B cell (primary cell): ENCODE data around the gene KRTAP9-2. TPM values are rescaled to one million over a fixed set of nuclear protein-coding genes. Genes with fewer than 3 reads are reported as not detected.

Experiments
- ATAC-seq: fragments of 200-7000 bp; cut with Tn5 transposase; one replicate; pipeline ENCODE4 v1.10.0; 2021; ENCODE audit warnings: low read depth, mild to moderate bottlenecking, moderate number of reproducible peaks, moderate library complexity
- CTCF ChIA-PET: fragments of 350-600 bp; sonication (Branson Sonifier 250); formaldehyde crosslinking; loops from one replicate; lab custom pipeline; 2021; ENCODE audit warnings: antibody characterized with exemption, inconsistent platforms; lab: Charles Lee
- POLR2A ChIA-PET: fragments of 350-600 bp; sonication (Branson Sonifier 250); formaldehyde crosslinking; loops from one replicate; lab custom pipeline; 2021; ENCODE audit warnings: antibody characterized with exemption; lab: Charles Lee
- DNase-seq: peaks from one replicate; pipeline ENCODE4 v3.0.0; 2013
- H2AFZ ChIP-seq: 2 replicates; pipeline ENCODE4 v1.6.1; 2012; ENCODE audit warnings: mild to moderate bottlenecking, low read depth, low read length; ENCODE audit not compliant: insufficient read depth, poor library complexity, severe bottlenecking
- H3K27ac ChIP-seq, 2 donors: 1 replicate in 1 of 2; 2 replicates in 1 of 2; pipeline ENCODE4 v1.5.1; 2012 to 2013; ENCODE audit warnings: low read length in 2 of 2, mild to moderate bottlenecking in 2 of 2, moderate library complexity in 1 of 2
- H3K27me3 ChIP-seq, 4 experiments: fragments of 200-600 bp in 1 of 4; sonication (generic) in 1 of 4; replicated peaks in 1 of 4; 1 replicate in 2 of 4; 2 replicates in 2 of 4; pipeline versions ENCODE4 v1.6.1 to v1.7.0; 2013 to 2016; ENCODE audit warnings: low read length in 3 of 4, mild to moderate bottlenecking in 2 of 4, mixed read lengths in 1 of 4, moderate library complexity in 1 of 4; ENCODE audit not compliant: insufficient read depth in 4 of 4, control insufficient read depth in 3 of 4; ENCODE audit errors: control extremely low read depth in 1 of 4
- H3K36me3 ChIP-seq, 2 experiments: replicated peaks in 1 of 2; 1 replicate in 1 of 2; 2 replicates in 1 of 2; pipeline versions ENCODE4 v1.6.1 to v1.7.1; 2013; ENCODE audit warnings: low read length in 1 of 2; ENCODE audit not compliant: insufficient read depth in 2 of 2, control insufficient read depth in 1 of 2; ENCODE audit errors: control extremely low read depth in 1 of 2, extremely low read depth in 1 of 2
- H3K4me1 ChIP-seq, 2 donors: fragments of 200-600 bp in 1 of 2; sonication (generic) in 1 of 2; 1 replicate in 1 of 2; 2 replicates in 1 of 2; pipeline versions ENCODE4 v1.5.1 to v1.6.1; 2013 to 2017; ENCODE audit warnings: low read length in 2 of 2; ENCODE audit not compliant: control insufficient read depth in 2 of 2, insufficient read depth in 2 of 2
- H3K4me2 ChIP-seq: replicated peaks from 2 replicates; pipeline ENCODE3; 2012; ENCODE audit warnings: mild to moderate bottlenecking, low read depth, low read length; ENCODE audit not compliant: poor library complexity, severe bottlenecking
- H3K4me3 ChIP-seq, 5 experiments: fragments of 200-600 bp in 1 of 5; sonication (generic) in 1 of 5; 1 replicate in 3 of 5; 2 replicates in 2 of 5; pipeline versions ENCODE4 v1.5.1 to v1.7.0; 2011 to 2016; ENCODE audit warnings: low read length in 4 of 5, mild to moderate bottlenecking in 4 of 5, low read depth in 2 of 5, control low read depth in 1 of 5, moderate library complexity in 1 of 5; ENCODE audit not compliant: insufficient read depth in 1 of 5; ENCODE audit errors: control extremely low read depth in 1 of 5, extremely low read depth in 1 of 5
- H3K79me2 ChIP-seq: fragments of 200-600 bp; sonication (generic); one replicate; pipeline ENCODE4 v1.6.0; 2016; ENCODE audit warnings: low read length; ENCODE audit not compliant: control insufficient read depth, insufficient read depth
- H3K9ac ChIP-seq: fragments of 200-600 bp; sonication (generic); 2 replicates; pipeline ENCODE4 v1.6.1; 2017; ENCODE audit warnings: mild to moderate bottlenecking, low read length, moderate library complexity
- H3K9me3 ChIP-seq, 3 donors: one replicate each; pipeline versions ENCODE4 v1.6.1 to v1.7.1; 2013; ENCODE audit warnings: low read length in 2 of 3; ENCODE audit not compliant: control insufficient read depth in 2 of 3, insufficient read depth in 1 of 3; ENCODE audit errors: control extremely low read depth in 1 of 3
- H4K20me1 ChIP-seq: 2 replicates; pipeline ENCODE4 v1.6.0; 2012; ENCODE audit warnings: mild to moderate bottlenecking, low read length; ENCODE audit not compliant: insufficient read depth, control insufficient read depth, poor library complexity, severe bottlenecking
- H3K27ac Mint-ChIP-seq: one replicate; pipeline ENCODE4 v1.8.0; 2021; ENCODE audit warnings: mixed read lengths
- H3K27me3 Mint-ChIP-seq: one replicate; pipeline ENCODE4 v1.8.0; 2021; ENCODE audit warnings: mixed read lengths
- H3K4me1 Mint-ChIP-seq: one replicate; pipeline ENCODE4 v1.8.0; 2021; ENCODE audit warnings: mixed read lengths
- H3K4me3 Mint-ChIP-seq: one replicate; pipeline ENCODE4 v1.8.0; 2021; ENCODE audit warnings: mixed read lengths
- H3K9me3 Mint-ChIP-seq: one replicate; pipeline ENCODE4 v1.8.0; 2022; ENCODE audit warnings: mixed read lengths; ENCODE audit not compliant: insufficient read depth
- EZH2 ChIP-seq: IDR thresholded peaks from 2 replicates; pipeline ENCODE4 v1.6.1; 2012; ENCODE audit warnings: borderline replicate concordance, low read depth, mild to moderate bottlenecking, moderate library complexity, low read length; ENCODE audit not compliant: insufficient read depth, poor library complexity, severe bottlenecking
- WGBS: methylation state at CpG from one replicate; pipeline ENCODE4 v1.1.5; 2013; ENCODE audit warnings: missing lambda C conversion rate; ENCODE audit not compliant: insufficient coverage; 5-methylcytosine and 5-hydroxymethylcytosine counted together
- intact Hi-C: fragments of 100-400 bp; cut with micrococcal nuclease; formaldehyde crosslinking; loops from one replicate; pipeline ENCODE4 v1.10.0; 2022
- polyA plus RNA-seq: library from polyadenylated mRNA; depleted of rRNA; stranded (reverse); fragments of >200 nt; gene quantifications from 2 replicates; pipeline ENCODE4 v1.2.3, GENCODE V29; 2012
- total RNA-seq, 2 donors: library from RNA; stranded (reverse); fragments of 120-200 nt in 1 of 2; gene quantifications; 1 replicate in 1 of 2; 2 replicates in 1 of 2; pipeline versions ENCODE4 v1.2.3 to v1.2.4, GENCODE V29; 2013 to 2022
- TF ChIP-seq, protein P1 (sequence below): fragments of 200-600 bp; IDR thresholded peaks from one replicate; pipeline ENCODE4 v1.8.0; 2022; ENCODE audit warnings: antibody characterized with exemption, mild to moderate bottlenecking

Gene KRTAP9-2
- total and polyA plus RNA-seq, 2 donors (not counting 1 experiment from before 2014, with no cell fraction given), result not detected

DNA sequence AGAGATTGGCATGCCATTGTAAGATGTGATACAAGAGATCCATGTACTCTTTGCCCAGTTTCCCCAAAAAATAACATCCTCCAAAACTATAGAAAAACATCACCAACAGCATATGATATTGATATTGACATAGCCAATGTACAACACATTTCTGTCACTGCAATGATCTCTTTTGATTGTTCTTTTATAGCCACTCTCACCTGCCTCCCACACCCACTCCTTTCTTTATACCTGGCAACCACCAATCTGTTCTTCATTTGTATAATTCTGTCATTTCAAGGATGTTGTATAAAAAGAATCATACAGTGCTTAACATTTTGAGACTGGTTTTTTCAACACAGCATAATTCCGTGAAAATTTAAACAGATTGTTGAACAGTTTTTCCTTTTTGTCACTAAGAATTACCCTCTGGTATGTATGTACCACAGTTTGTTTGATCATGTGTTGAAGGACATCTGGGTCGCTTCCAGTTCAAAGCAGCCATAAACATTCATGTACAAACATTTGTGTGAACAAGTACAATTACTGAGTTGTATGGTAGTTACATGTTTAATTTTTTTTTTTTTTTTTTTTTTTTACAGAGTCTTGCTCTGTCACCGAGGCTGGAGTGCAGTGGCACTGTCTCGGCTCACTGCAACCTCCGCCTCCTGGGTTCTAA, 26.9 kb upstream of the KRTAP9-2 start:
- Histone ChIP-seq H2AFZ (no peak overlapping the region), H3K27ac (no peak overlapping the region), H3K4me2 (no peak overlapping the region), H3K27me3 (no peaks in the 10 kb centered on the region), H4K20me1 (no peaks in the 10 kb centered on the region), H3K4me1 (no peaks in the 10 kb centered on the region), H3K9me3 (no peaks in the 10 kb centered on the region), H3K36me3 (no peaks in the 10 kb centered on the region), H3K79me2 (no peaks in the 10 kb centered on the region), H3K9ac (no peak overlapping the region), H3K4me3 (no peak overlapping the region)
- intact Hi-C loops, result loop anchor here (10.0 kb wide), 1 partner anchor 235 kb away; the partner anchor contains the start of gene KRT39
- Mint-ChIP-seq H3K4me3 (no peak overlapping the region), H3K9me3 (peaks cover 5% of the 10 kb centered on the region), H3K4me1 (no peaks in the 10 kb centered on the region), H3K27ac (no peak overlapping the region), H3K27me3 (peaks cover 12% of the 10 kb centered on the region)
- 100% methylated on average over 2 of the region's 5 CpGs for WGBS
- ChIA-PET CTCF (no interaction called here), POLR2A (no interaction called here)
- ATAC-seq (no peak), DNase-seq (no peak)
- no peak for TF ChIP-seq EZH2
- TF ChIP-seq, protein P1, sequence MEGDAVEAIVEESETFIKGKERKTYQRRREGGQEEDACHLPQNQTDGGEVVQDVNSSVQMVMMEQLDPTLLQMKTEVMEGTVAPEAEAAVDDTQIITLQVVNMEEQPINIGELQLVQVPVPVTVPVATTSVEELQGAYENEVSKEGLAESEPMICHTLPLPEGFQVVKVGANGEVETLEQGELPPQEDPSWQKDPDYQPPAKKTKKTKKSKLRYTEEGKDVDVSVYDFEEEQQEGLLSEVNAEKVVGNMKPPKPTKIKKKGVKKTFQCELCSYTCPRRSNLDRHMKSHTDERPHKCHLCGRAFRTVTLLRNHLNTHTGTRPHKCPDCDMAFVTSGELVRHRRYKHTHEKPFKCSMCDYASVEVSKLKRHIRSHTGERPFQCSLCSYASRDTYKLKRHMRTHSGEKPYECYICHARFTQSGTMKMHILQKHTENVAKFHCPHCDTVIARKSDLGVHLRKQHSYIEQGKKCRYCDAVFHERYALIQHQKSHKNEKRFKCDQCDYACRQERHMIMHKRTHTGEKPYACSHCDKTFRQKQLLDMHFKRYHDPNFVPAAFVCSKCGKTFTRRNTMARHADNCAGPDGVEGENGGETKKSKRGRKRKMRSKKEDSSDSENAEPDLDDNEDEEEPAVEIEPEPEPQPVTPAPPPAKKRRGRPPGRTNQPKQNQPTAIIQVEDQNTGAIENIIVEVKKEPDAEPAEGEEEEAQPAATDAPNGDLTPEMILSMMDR, result no peak

DNA sequence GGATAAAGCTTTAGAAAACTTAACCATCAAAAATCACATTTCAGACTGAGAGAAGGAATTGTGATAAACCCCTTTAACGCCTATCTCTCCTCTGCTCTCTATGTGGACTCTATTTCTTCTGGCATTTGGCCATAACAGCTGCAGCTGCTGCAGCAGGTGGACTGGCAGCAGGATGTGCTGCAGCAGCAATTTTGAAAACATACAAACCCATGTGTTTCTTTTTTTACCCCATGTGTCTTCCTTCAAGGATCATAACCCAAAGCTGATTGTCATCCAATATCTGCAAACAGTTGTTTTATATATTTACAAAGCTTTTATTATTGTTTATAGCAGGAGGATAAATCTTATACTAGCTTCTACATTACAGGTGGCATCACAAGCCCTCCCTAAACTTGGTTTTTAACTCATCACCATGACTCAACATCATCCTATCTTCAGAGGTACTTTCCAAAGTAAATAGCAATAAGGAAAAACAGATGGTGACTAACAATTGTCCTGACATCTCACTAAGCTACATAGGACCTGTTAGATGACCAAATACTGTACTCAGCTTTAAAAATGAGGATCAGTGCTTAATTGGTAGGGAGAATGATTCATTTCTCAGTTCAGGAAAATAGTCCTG, 14.5 kb upstream of the KRTAP9-2 start:
- no peak overlapping the region for H3K4me2 ChIP-seq
- no peaks in the 10 kb centered on the region for H4K20me1 ChIP-seq
- TF ChIP-seq, protein P1, result no peak
- no peak for TF ChIP-seq EZH2
- peaks cover 0 to 4% of the 10 kb centered on the region in 2 donors for H3K4me1 ChIP-seq
- no peaks in the 10 kb centered on the region for H3K36me3 ChIP-seq
- Mint-ChIP-seq H3K27me3 (peaks cover 59% of the 10 kb centered on the region), H3K4me1 (peaks cover 4% of the 10 kb centered on the region), H3K4me3 (no peak overlapping the region), H3K27ac (no peak overlapping the region), H3K9me3 (no peaks in the 10 kb centered on the region)
- no peak overlapping the region for H3K9ac ChIP-seq
- peaks cover 0 to 1% (median 0%) of the 10 kb centered on the region in 3 donors for H3K9me3 ChIP-seq
- H3K27ac ChIP-seq, result no peak overlapping the region
- H3K4me3 ChIP-seq, result no peak overlapping the region
- ChIA-PET CTCF (interaction anchor here (1.3 kb wide), 1 partner anchor 110 kb away, joined by 4 read pairs; no protein-coding TSS in a partner anchor), POLR2A (no interaction called here)
- H2AFZ ChIP-seq, result no peak overlapping the region
- 63% methylated on average over 1 of the region's 1 CpG for WGBS
- no peak for DNase-seq
- intact Hi-C loops, result no loop called here
- peaks cover 0 to 14% (median 0%) of the 10 kb centered on the region in 4 experiments for H3K27me3 ChIP-seq
- H3K79me2 ChIP-seq, result no peaks in the 10 kb centered on the region
- no peak for ATAC-seq
